ENCODE measurements around the gene UBAP1.

- no peak for TF ChIP-seq CTCF (IDR thresholded peaks at IDR 0.05 in 4 of 5, conservative IDR thresholded peaks at IDR 0.05 in 1 of 5)
- no peak for TF ChIP-seq POLR2A (IDR thresholded peaks at IDR 0.05)
Observed at GRCh38 chr9:34227445-34227844, 48.6 kb downstream of the UBAP1 start.

Data from gastrocnemius medialis (tissue), 4 donors.